Mononuclear cell (primary cell): Measurements from ENCODE around the gene NIFK. TPM values are rescaled to one million over a fixed set of nuclear protein-coding genes. Genes with fewer than 3 reads are reported as not detected.

Experiments
- H3K27me3 ChIP-seq: 2 replicates; pipeline ENCODE4 v1.6.0; 2011; ENCODE audit warnings: low read length, control low read depth; ENCODE audit not compliant: insufficient read depth
- H3K4me1 ChIP-seq: 2 replicates; pipeline ENCODE4 v1.5.1; 2011; ENCODE audit warnings: mild to moderate bottlenecking, low read length, control low read depth; ENCODE audit not compliant: insufficient read depth
- H3K4me3 ChIP-seq: 2 replicates; pipeline ENCODE4 v1.5.1; 2011; ENCODE audit warnings: mild to moderate bottlenecking, low read length, moderate library complexity
- H3K9me3 ChIP-seq: 2 replicates; pipeline ENCODE4 v1.5.1; 2011; ENCODE audit warnings: low read depth, mild to moderate bottlenecking, control low read depth, low read length
- total RNA-seq: library from RNA; depleted of rRNA; stranded (reverse); fragments of >200 nt; gene quantifications from one replicate; pipeline ENCODE4 v1.2.3, GENCODE V29; 2012

Gene NIFK
- total RNA-seq, 1 donor, result 33.1 TPM

GRCh38 chr2:121690095-121690494 lies 46.6 kb downstream of the NIFK start:
- Histone ChIP-seq H3K27me3 (no peaks in the 10 kb centered on the region), H3K4me3 (no peak overlapping the region), H3K4me1 (no peaks in the 10 kb centered on the region), H3K9me3 (no peaks in the 10 kb centered on the region)

GRCh38 chr2:121689356-121689755 lies 47.3 kb downstream of the NIFK start:
- Histone ChIP-seq H3K4me1 (no peaks in the 10 kb centered on the region), H3K27me3 (no peaks in the 10 kb centered on the region), H3K4me3 (no peak overlapping the region), H3K9me3 (no peaks in the 10 kb centered on the region)

- Histone ChIP-seq H3K4me1 (no peaks in the 10 kb centered on the region), H3K27me3 (no peaks in the 10 kb centered on the region), H3K9me3 (no peaks in the 10 kb centered on the region), H3K4me3 (no peak overlapping the region)
These were observed 47.9 kb downstream of the NIFK start for GRCh38 chr2:121688820-121689219.

GRCh38 chr2:121686902-121687301 lies 49.8 kb downstream of the NIFK start:
- no peak overlapping the region for H3K4me3 ChIP-seq
- no peaks in the 10 kb centered on the region for H3K4me1 ChIP-seq
- H3K9me3 ChIP-seq, result peaks cover 14% of the 10 kb centered on the region
- H3K27me3 ChIP-seq, result no peaks in the 10 kb centered on the region

- Histone ChIP-seq H3K27me3 (no peaks in the 10 kb centered on the region), H3K9me3 (peaks cover 21% of the 10 kb centered on the region), H3K4me1 (no peaks in the 10 kb centered on the region), H3K4me3 (no peak overlapping the region)
These were observed 50.5 kb downstream of the NIFK start for GRCh38 chr2:121686218-121686617.

GRCh38 chr2:121682396-121683298 lies 54.0 kb downstream of the NIFK start:
- Histone ChIP-seq H3K9me3 (peaks cover 23% of the 10 kb centered on the region), H3K4me3 (no peak overlapping the region), H3K4me1 (no peaks in the 10 kb centered on the region), H3K27me3 (no peaks in the 10 kb centered on the region)

GRCh38 chr2:121677855-121678254 lies 58.8 kb downstream of the NIFK start:
- no peaks in the 10 kb centered on the region for H3K4me1 ChIP-seq
- no peaks in the 10 kb centered on the region for H3K27me3 ChIP-seq
- H3K4me3 ChIP-seq, result no peak overlapping the region
- H3K9me3 ChIP-seq, result peaks cover 33% of the 10 kb centered on the region

Other genes starting within 250 kb of the NIFK start
- not detected for gene RNU4ATAC, start 206.0 kb downstream of the NIFK start, total RNA-seq
- 74.6 TPM for gene CLASP1, start 87.4 kb downstream of the NIFK start, total RNA-seq
- gene TSN, start 18.8 kb upstream of the NIFK start, total RNA-seq, result 58.1 TPM